GM19372 (cell line): ENCODE results near the gene BEX4.
"Not testable (repeated sequence)": the region's sequence is repeated elsewhere in the genome, so short reads cannot be mapped to it uniquely, and the experiment has no call there.

Experiments used
- ATAC-seq: cut with Tn5 transposase; IDR thresholded peaks from one replicate; pipeline ENCODE4 v1.9.1; 2021; ENCODE audit warnings: mild to moderate bottlenecking, low read depth, moderate library complexity; ENCODE audit not compliant: unreplicated experiment

Gene BEX4, protein sequence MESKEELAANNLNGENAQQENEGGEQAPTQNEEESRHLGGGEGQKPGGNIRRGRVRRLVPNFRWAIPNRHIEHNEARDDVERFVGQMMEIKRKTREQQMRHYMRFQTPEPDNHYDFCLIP

DNA sequence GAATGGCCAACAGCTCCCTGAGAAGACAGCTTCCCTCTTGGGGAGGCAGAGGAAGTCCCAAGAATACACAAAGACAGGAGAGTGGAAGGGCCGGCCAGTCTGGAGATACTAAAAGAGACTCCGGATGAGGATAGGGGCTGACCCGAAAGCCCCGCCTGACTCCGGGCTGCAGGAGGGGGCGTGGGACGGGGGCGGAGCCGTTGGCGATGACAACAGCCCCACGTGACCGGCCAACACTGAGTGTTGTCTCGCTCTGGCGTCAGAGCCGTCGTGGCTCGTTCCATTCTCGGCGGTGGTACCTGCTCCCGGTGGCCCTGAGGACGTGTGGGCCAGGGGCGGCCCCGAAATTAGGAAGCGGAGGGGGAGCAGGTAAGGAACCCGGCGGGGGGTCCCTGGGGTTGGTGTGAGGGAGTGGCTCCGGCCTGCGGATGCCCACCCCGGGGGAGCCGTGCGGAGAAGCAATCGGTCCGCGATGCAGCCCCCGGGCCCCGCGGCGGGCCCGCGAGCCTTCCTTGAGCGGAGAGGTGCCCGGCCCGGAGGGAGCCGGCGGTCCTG lies at the start of gene BEX4:
TSS of gene BEX4 (plus strand) at position 239 of the 555 bp plus-strand sequence. CDS start 1,046 bp downstream, outside the sequence.
- ATAC-seq = peak; percentile 91

GRCh38 chrX:103170216-103170615 lies 44.7 kb upstream of the BEX4 start:
- no peak for ATAC-seq

- ATAC-seq = no peak
Measured at GRCh38 chrX:103171353-103171752, 43.6 kb upstream of the BEX4 start.

DNA sequence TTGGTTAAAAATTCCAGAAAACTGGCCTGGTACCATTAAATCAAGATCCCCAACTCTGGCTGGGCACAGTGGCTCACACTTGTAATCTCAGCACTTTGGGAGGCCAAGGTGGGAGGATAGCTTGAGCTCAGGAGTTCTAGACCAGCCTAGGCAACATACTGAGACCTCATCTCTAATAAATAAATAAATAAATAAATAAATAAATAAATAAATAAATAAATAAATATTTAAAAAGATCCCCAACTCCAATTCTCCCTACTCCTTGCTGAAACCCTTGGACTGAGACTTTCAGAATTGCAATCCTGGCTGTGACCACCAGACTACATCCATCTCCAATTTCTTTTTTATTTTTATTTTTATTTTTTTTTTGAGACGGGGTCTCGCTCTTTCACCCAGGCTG lies 39.7 kb upstream of the BEX4 start:
- ATAC-seq = not testable (repeated sequence)

GRCh38 chrX:103175944-103176753 lies 38.8 kb upstream of the BEX4 start:
- ATAC-seq = peak; percentile 53

- ATAC-seq = no peak
Measured at GRCh38 chrX:103177556-103177955, 37.4 kb upstream of the BEX4 start.

- no peak for ATAC-seq
Measured at GRCh38 chrX:103183912-103184311, 31.0 kb upstream of the BEX4 start.

- ATAC-seq = no peak
Measured at GRCh38 chrX:103187953-103188475, 26.9 kb upstream of the BEX4 start.

DNA sequence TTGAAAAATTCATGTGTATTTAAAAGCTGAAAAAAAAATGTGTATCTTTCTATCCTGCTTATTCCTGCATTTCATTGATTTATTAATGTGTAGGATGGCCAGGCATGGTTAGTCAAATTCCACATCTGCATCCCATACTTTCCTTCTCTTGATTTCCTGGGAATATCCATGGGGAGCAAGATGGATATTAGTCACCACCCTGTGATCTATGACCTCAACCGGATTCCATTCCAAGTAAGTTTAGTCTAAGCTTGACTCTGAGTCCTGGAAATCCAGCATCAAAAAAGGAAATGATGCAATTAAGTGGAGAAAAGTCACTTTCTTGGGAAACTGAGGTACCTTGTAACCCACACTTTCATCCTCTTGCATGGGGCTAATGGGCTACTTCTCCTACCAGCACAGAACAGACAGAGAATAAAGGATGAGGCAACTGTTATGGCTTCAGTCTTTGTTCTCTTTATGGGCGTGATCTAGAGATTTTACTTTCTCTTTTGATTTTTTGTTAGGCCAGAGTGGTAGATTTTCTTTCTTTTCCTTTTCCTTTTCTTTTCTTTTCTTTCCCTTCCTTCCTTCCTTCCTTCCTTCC lies 17.1 kb upstream of the BEX4 start:
- ATAC-seq = no peak

DNA sequence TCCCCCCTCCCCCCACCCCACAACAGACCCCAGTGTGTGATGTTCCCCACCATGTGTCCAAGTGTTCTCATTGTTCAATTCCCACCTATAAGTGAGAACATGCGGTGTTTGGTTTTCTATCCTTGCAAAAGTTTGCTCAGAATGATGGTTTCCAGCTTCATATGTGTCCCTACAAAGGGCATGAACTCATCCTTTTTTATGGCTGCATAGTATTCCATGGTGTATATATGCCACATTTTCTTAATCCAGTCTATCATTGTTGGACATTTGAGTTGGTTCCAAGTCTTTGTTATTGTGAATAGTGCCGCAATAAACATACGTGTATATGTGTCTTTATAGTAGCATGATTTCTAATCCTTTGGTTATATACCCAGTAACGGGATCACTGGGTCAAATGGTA lies 16.2 kb upstream of the BEX4 start:
- ATAC-seq = not testable (repeated sequence)

- no peak for ATAC-seq
Measured at GRCh38 chrX:103201041-103201440, 13.9 kb upstream of the BEX4 start.

GRCh38 chrX:103210056-103210455 lies 4.9 kb upstream of the BEX4 start:
- ATAC-seq = no peak

DNA sequence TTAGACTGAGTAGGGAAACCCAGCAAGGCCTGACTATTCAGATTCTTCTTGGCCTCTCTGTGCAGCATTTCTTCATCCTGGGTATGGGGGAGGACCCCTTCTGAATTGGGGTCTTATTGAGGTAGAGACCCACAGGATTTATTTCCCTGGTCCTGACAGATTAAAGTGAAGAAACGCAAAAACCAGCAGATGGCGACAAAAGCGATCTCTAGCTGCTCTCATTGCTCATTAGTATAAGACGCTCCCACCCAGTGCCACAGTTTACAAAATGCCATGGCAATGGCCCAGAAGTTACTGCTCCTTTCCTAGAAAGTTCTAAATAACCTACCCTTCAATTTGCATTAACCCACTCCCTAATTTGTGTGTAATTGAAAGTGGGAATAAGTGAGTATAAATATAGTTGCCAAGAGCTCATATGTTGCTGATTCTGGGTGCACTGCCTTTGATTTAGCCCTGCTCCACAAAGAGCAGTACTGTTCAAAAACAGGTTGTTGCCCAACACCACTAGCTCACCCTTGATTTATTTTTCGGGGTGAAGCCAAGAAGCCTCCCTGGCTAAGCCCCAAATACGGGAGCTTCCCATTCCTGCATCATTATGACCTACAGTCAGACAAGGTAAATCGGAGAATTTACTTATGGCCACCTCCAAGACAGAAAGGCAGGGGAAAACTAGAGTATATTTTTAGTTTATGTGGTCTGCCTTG lies 3.7 kb upstream of the BEX4 start:
- no peak for ATAC-seq

DNA sequence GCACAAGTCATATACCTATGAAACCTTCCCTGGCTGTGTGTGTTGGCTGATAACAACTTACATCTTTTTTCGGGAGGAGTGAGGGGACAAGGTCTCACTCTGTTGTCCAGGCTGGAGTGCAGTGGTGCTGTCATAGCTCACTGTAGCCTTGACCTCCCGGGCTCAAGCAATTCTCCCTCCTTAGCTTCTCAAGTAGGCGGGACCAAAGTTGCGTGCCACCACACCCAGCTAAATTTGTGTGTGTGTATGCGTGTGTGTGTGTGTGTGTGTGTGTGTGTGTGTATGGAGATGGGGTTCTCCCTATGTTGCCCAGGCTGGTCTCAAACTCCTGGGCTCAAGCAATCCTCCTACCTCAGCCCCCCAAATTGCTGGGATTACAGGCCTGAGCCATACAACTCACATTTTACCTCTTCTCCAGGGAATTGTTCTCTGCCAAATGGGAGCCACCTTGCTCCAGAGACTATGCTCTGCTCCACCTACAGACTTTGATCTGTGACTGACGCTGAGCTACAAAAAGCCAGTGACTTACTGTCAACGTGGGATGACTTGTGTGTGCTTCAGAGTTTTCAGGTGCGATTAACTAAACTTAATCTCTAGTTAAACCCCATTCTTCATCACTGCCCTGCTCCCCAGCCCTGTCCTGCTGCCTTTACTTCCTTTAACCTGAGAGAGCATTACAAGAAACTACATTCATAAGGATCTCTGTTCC lies 2.0 kb upstream of the BEX4 start:
- no peak for ATAC-seq

DNA sequence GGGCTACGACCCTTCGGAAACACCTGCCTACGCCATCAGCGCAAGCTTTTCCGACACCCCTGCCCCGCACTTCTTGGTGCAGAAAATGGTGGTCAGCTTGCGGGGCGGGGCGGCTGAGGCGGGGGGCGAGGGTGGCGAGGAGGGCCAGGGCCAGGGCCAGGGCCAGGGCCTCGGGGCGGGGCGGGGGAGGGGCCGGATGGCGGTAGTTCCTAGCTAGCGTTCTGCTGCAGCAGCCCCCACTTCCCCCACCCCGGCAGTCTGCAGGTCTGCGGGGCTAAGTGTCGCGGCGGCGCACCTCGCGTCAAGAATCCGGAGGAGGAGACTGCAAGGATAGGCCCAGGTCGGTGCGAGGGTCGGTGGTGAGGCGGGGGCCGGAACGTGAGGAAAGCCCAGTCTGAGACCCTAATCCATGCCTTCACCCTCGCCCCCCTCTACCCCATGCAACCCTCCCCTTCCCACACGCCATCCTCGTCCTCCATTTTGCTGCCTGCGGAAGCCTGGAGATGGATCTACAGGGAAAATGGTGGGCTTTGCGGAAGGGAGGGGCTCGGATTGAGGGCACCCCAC lies 600 bp downstream of the BEX4 start:
- peak; percentile 22 for ATAC-seq

DNA sequence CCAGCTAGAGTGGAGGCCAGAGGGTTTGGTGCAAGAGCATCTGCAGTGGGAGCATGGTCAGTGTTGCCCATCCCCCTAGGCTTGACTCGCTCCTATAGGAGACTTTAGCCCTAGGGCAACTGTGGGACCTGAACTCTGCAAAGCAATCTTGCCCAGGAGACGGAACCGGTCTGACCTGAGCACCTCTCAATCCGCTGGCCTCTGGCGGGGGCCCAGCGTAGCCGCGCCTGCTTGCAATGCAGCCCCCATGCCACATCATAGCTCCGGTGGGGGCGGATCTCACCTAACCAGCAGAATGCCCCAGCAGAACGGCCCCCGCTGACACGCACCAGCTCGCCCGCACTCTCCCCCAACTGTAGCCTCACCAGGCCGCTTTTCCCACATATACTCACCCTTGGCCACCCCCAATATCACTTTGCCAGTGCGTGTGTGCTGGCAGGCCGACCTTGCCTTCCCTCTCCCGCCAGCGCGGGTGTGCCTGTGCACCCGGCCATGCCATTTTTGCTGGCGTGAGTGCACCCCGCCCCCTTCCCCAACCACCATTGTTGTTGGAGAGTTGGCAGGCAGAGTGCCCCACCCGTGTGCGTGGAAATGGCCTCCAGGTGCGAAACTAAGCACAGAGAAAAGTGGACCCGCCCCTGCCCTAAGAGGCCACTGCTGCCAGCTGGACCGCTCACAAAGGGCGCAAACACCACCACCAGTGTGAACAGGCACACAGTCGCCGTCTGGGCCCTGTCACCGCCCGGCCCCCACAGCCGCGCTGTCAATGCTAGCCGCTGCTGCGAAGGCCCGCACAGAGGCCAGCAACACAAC lies 5.8 kb downstream of the BEX4 start:
- ATAC-seq = no peak

GRCh38 chrX:103225918-103226317 lies 11.0 kb downstream of the BEX4 start:
- ATAC-seq = not testable (repeated sequence)

GRCh38 chrX:103233263-103233662 lies 18.4 kb downstream of the BEX4 start:
- ATAC-seq = no peak

DNA sequence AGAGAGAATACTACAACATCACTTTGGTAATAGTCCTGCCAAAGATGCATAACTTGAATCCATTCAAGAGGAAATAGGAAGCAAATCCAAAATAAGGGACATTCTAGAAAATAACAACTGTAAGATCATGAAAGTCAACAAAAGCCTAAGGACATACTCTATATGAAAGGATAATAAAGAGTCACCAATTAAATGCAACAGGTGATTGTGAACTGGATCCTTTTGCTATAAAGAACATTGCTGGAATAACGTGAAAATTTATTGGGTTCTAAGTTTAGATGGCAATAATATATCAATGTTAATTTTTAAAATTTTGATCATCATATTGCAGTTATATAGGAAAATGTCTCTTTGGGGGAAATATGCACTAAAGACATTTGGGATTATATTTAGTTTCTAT lies 20.0 kb downstream of the BEX4 start:
- no peak for ATAC-seq
